Endothelial cell of umbilical vein (primary cell): ENCODE measurements around the gene CEP68.

Source experiments
- TF ChIP-seq, protein P1 (sequence below), 2 donors: IDR thresholded peaks; 1 replicate in 1 of 2; 2 replicates in 1 of 2; pipeline ENCODE4 v1.5.1; 2011; ENCODE audit warnings: low read length in 2 of 2, mild to moderate bottlenecking in 2 of 2, moderate library complexity in 2 of 2, control low read depth in 1 of 2, inconsistent platforms in 1 of 2, low read depth in 1 of 2; ENCODE audit not compliant: insufficient read depth in 1 of 2; ENCODE audit errors: extremely low read depth in 1 of 2
- TF ChIP-seq, protein P2 (sequence below): IDR thresholded peaks from 2 replicates; pipeline ENCODE4 v1.6.1; 2011; ENCODE audit not compliant: insufficient read depth, insufficient read length

DNA sequence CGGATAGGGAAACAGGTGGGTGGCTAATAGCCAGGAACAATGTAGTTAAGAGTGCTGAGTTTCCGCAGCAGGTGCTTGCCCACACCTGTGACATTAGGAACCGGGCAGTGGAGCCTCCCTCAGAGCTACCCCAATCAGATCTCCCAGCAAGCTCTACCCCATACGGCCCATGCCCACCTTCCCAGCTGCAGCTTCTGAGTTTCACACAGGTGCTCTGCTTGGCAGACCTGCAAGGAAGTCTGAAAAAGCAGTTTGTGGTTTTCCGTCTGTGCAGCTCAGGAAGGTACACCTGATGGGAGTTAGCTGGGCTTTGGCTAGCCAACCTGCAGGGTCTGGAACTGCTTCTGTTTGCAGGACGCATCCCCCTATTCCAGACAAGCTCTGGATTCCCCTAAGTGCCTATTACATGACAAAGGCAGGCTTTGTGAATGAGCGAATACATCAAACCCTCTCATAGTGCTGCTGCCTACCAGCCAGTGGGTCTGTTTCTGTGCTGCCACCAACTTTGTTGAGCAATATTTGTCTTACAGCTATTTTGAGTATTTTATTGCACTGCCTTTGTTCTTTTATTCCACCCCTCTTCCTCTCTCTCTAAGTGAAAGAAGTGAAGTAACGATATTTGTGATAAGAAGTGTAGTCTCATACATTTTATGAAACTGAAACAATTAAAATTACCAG is 24.7 kb upstream of the CEP68 start:
- TF ChIP-seq, protein P1, sequence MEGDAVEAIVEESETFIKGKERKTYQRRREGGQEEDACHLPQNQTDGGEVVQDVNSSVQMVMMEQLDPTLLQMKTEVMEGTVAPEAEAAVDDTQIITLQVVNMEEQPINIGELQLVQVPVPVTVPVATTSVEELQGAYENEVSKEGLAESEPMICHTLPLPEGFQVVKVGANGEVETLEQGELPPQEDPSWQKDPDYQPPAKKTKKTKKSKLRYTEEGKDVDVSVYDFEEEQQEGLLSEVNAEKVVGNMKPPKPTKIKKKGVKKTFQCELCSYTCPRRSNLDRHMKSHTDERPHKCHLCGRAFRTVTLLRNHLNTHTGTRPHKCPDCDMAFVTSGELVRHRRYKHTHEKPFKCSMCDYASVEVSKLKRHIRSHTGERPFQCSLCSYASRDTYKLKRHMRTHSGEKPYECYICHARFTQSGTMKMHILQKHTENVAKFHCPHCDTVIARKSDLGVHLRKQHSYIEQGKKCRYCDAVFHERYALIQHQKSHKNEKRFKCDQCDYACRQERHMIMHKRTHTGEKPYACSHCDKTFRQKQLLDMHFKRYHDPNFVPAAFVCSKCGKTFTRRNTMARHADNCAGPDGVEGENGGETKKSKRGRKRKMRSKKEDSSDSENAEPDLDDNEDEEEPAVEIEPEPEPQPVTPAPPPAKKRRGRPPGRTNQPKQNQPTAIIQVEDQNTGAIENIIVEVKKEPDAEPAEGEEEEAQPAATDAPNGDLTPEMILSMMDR (IDR thresholded peaks at IDR 0.05; ENCODE audit: extremely low read depth in 1 of 2, insufficient read depth in 1 of 2, low read depth in 1 of 2, low read length in 2 of 2), result no peak
- TF ChIP-seq, protein P2, sequence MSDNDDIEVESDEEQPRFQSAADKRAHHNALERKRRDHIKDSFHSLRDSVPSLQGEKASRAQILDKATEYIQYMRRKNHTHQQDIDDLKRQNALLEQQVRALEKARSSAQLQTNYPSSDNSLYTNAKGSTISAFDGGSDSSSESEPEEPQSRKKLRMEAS, result no peak
